GM12801 (cell line): Measurements from ENCODE around the gene LRRC1.

Experiments used
- TF ChIP-seq, protein P1 (sequence below): IDR thresholded peaks from one replicate; pipeline ENCODE4 v1.5.1; 2011; ENCODE audit warnings: control low read depth; ENCODE audit not compliant: insufficient read length; ENCODE audit errors: extremely low read depth

LRRC1 gene

DNA sequence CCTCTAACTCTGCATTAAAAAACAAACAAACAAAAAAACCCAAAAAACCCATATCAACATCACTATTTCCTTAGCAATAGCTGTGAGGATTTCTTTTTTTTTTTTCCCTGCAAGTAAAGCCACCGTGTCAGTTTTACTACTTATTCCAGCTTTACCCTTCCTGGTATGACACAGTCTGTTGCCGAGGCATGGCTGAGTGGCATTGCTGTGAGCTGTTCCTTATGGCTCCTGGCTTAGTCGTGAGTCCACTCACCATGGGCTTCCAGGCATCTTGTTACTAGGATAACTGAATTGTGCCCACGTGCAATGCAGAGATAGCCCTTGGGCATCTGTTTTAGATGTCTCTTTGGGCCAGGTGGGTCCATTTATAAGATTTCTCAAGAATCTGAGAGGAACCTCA is 84.8 kb downstream of the LRRC1 start:
- TF ChIP-seq, protein P1, sequence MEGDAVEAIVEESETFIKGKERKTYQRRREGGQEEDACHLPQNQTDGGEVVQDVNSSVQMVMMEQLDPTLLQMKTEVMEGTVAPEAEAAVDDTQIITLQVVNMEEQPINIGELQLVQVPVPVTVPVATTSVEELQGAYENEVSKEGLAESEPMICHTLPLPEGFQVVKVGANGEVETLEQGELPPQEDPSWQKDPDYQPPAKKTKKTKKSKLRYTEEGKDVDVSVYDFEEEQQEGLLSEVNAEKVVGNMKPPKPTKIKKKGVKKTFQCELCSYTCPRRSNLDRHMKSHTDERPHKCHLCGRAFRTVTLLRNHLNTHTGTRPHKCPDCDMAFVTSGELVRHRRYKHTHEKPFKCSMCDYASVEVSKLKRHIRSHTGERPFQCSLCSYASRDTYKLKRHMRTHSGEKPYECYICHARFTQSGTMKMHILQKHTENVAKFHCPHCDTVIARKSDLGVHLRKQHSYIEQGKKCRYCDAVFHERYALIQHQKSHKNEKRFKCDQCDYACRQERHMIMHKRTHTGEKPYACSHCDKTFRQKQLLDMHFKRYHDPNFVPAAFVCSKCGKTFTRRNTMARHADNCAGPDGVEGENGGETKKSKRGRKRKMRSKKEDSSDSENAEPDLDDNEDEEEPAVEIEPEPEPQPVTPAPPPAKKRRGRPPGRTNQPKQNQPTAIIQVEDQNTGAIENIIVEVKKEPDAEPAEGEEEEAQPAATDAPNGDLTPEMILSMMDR = no peak

DNA sequence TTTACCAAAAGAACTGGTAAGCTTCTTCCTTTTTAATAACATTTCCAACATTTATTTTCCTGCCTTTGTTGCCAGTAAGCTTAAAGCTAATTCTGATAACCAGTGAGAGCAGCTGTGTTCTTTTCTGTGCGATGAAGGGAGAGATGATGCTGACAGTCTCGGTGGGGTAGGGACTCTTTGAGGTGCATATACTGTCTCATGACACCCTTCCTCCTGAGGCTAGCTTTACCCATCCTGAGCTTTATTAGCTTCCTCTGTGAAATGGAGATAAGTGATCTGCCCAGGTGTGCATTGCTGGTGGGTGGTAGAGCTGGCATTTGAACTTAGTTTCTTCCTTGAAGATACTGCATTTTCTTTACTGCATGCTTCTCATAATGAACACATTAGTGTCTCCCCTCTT is 92.5 kb downstream of the LRRC1 start:
- TF ChIP-seq, protein P1 = no peak

DNA sequence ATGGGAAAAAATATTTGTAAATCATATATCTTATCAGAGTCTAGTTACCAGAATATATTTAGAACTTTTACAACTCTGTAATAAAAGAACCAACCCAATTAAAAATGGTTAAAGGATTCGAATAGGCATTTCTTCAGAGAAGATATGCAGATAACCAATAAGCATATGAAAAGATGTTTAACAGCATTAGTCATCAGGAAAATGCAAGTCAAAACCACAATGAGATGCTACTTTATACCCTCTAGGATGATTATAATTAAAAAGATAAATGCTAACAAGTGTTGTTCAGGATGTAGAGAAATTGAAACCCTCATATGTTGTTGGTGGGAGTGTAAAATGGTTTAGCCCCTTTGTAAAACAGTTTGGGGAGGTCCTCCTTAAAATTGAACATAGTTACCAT is 94.1 kb downstream of the LRRC1 start:
- TF ChIP-seq, protein P1 = no peak

DNA sequence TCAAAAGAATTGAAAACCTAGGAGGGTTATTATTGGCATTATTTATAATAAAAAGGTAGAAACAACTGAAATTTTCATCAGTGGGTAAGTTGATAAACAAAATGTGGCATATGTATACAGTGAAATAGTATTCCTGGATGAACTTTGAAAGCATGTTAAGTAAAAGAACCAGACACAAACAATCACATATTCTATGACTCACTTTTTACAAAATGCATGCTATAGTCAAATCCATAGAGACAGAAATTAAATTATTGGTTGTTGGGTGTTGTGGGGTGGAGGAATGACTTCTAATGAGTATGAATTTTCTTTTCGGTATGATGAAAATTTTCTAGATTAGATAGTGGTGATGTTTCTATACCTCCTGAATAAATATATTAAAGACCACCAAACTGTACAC is 94.6 kb downstream of the LRRC1 start:
- TF ChIP-seq, protein P1 = no peak

DNA sequence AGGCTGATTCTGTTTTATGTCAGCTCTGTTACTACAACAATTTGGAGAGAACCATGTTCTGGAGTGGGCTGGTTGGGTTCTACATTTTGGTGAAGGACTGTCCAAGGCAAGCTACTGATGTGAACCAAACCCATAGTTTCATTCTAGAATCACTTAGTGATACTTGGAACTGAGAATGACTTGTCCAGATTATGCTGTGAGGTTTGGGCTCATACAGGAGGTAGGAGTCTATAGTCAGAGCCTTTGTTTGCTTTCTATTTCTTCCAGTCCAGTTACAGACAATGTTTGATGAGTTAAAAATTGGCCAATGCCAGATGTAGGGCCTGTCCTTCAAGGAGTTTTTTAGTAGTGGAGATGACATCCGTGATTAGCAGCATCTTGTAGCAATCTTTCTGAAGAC is 97.9 kb downstream of the LRRC1 start:
- TF ChIP-seq, protein P1 = no peak

DNA sequence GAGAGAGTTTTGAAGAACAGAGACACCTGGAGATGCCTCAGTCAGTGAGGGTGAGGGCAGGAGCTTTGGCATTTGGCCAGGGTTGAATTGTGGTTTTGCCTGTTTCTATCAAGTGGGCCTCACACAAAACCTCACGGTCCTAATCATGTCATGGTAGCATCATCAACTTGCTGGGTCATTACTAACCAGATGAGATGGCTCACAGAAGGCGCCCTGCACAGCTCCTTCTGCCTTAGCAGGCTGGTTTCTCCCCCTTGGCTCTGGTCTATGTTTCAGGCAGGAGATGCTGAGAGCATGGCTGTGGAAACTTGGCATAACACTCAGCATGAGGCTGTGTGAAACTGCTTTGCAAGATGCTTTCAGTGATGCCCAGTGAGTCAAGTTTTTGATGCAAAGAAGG is 99.3 kb downstream of the LRRC1 start:
- TF ChIP-seq, protein P1 = no peak

DNA sequence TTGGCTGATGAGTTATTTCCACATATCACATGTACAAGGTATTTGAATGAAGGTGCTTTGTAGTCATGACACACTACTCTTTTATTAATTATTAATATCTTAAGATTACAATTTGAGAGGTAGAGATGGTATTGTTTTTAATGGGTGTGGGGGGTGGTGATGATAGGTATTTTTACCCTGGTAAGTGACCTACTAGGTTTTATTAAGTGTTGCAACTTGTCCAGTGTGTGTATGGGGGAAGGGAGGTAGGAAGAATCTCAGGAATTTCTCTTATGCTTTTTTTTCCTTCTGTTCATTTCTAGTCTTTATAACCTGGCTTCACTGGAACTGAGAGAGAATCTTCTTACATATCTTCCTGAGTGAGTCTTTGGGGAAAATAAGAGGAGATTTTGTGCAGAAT is 101.4 kb downstream of the LRRC1 start:
- TF ChIP-seq, protein P1 = no peak
